ENCODE measurements around the gene RHO. TPM values are rescaled to one million over a fixed set of nuclear protein-coding genes. Genes with fewer than 3 reads are reported as not detected.

The RHO gene
- total and polyA plus RNA-seq, 2 donors (not counting 1 experiment from before 2014, with no cell fraction given), result 0.10 TPM; not detected in 1

DNA sequence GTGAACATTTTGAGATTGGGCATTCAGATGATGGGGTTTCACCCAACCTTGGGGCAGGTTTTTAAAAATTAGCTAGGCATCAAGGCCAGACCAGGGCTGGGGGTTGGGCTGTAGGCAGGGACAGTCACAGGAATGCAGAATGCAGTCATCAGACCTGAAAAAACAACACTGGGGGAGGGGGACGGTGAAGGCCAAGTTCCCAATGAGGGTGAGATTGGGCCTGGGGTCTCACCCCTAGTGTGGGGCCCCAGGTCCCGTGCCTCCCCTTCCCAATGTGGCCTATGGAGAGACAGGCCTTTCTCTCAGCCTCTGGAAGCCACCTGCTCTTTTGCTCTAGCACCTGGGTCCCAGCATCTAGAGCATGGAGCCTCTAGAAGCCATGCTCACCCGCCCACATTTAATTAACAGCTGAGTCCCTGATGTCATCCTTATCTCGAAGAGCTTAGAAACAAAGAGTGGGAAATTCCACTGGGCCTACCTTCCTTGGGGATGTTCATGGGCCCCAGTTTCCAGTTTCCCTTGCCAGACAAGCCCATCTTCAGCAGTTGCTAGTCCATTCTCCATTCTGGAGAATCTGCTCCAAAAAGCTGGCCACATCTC lies 6.1 kb downstream of the RHO start:
- no peaks in the 10 kb centered on the region for H3K4me1 Mint-ChIP-seq
- CTCF ChIA-PET, result interaction anchor here (1.5 kb wide), 1 partner anchor 44 kb away, joined by 4 read pairs; no protein-coding TSS in a partner anchor

DNA sequence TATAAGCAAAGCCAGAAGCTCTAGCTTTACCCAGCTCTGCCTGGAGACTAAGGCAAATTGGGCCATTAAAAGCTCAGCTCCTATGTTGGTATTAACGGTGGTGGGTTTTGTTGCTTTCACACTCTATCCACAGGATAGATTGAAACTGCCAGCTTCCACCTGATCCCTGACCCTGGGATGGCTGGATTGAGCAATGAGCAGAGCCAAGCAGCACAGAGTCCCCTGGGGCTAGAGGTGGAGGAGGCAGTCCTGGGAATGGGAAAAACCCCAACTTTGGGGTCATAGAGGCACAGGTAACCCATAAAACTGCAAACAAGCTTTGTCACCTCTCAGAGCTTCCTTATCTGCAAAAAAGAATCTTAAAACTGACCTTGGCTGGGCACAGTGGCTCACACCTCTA lies 6.6 kb downstream of the RHO start:
- H3K79me2 ChIP-seq (ENCODE audit: control insufficient read depth, insufficient read depth, low read length), result no peaks in the 10 kb centered on the region
- H3K27ac Mint-ChIP-seq, result no peak overlapping the region
- 100% methylated on average over 1 of the region's 1 CpG for WGBS (ENCODE audit: insufficient coverage)
- peaks cover 3% of the 10 kb centered on the region for H3K27me3 Mint-ChIP-seq
- H3K4me3 ChIP-seq (ENCODE audit: control extremely low read depth in 1 of 5, extremely low read depth in 1 of 5, insufficient read depth in 1 of 5, low read depth in 2 of 5, low read length in 4 of 5), result no peak overlapping the region
- TF ChIP-seq EZH2 (IDR thresholded peaks at IDR 0.05; ENCODE audit: borderline replicate concordance, insufficient read depth, low read depth, low read length, poor library complexity, severe bottlenecking), result no peak
- TF ChIP-seq, protein P1, sequence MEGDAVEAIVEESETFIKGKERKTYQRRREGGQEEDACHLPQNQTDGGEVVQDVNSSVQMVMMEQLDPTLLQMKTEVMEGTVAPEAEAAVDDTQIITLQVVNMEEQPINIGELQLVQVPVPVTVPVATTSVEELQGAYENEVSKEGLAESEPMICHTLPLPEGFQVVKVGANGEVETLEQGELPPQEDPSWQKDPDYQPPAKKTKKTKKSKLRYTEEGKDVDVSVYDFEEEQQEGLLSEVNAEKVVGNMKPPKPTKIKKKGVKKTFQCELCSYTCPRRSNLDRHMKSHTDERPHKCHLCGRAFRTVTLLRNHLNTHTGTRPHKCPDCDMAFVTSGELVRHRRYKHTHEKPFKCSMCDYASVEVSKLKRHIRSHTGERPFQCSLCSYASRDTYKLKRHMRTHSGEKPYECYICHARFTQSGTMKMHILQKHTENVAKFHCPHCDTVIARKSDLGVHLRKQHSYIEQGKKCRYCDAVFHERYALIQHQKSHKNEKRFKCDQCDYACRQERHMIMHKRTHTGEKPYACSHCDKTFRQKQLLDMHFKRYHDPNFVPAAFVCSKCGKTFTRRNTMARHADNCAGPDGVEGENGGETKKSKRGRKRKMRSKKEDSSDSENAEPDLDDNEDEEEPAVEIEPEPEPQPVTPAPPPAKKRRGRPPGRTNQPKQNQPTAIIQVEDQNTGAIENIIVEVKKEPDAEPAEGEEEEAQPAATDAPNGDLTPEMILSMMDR (IDR thresholded peaks at IDR 0.05), result no peak
- no peaks in the 10 kb centered on the region for H3K4me1 ChIP-seq (ENCODE audit: control insufficient read depth in 2 of 2, insufficient read depth in 2 of 2, low read length in 2 of 2)
- no peak for ATAC-seq (ENCODE audit: low read depth)
- DNase-seq, result no peak
- no peak overlapping the region for H3K27ac ChIP-seq (ENCODE audit: low read length in 2 of 2)
- H3K9me3 Mint-ChIP-seq (ENCODE audit: insufficient read depth), result no peaks in the 10 kb centered on the region
- ChIA-PET CTCF (interaction anchor here (1.5 kb wide), 1 partner anchor 45 kb away, joined by 4 read pairs; no protein-coding TSS in a partner anchor), POLR2A (no interaction called here)
- H3K4me1 Mint-ChIP-seq, result no peaks in the 10 kb centered on the region
- intact Hi-C loops (cut with micrococcal nuclease), result no loop called here
- no peak overlapping the region for H3K9ac ChIP-seq (ENCODE audit: low read length)
- H3K36me3 ChIP-seq (replicated peaks in 1 of 2; ENCODE audit: control extremely low read depth in 1 of 2, control insufficient read depth in 1 of 2, extremely low read depth in 1 of 2, insufficient read depth in 2 of 2, low read length in 1 of 2), result no peaks in the 10 kb centered on the region
- no peaks in the 10 kb centered on the region for H4K20me1 ChIP-seq (ENCODE audit: control insufficient read depth, insufficient read depth, low read length, poor library complexity, severe bottlenecking)
- no peak overlapping the region for H3K4me2 ChIP-seq (replicated peaks; ENCODE audit: low read depth, low read length, poor library complexity, severe bottlenecking)
- no peaks in the 10 kb centered on the region for H3K9me3 ChIP-seq (ENCODE audit: control extremely low read depth in 1 of 3, control insufficient read depth in 2 of 3, insufficient read depth in 1 of 3, low read length in 2 of 3)
- no peak overlapping the region for H2AFZ ChIP-seq (ENCODE audit: insufficient read depth, low read depth, low read length, poor library complexity, severe bottlenecking)
- H3K27me3 ChIP-seq (replicated peaks in 1 of 4; ENCODE audit: control extremely low read depth in 1 of 4, control insufficient read depth in 3 of 4, insufficient read depth in 4 of 4, low read length in 3 of 4), result peaks cover 0 to 2% (median 0%) of the 10 kb centered on the region in 4 experiments
- H3K4me3 Mint-ChIP-seq, result no peak overlapping the region

More for the DNA sequence above, 6.1 kb downstream of the RHO start:
- intact Hi-C loops (cut with micrococcal nuclease), result no loop called here
- Mint-ChIP-seq H3K27ac (no peak overlapping the region), H3K9me3 (ENCODE audit: insufficient read depth) (no peaks in the 10 kb centered on the region), H3K4me3 (no peak overlapping the region), H3K27me3 (peaks cover 3% of the 10 kb centered on the region)
- POLR2A ChIA-PET, result no interaction called here
- no peaks in the 10 kb centered on the region for H3K36me3 ChIP-seq (replicated peaks in 1 of 2; ENCODE audit: control extremely low read depth in 1 of 2, control insufficient read depth in 1 of 2, extremely low read depth in 1 of 2, insufficient read depth in 2 of 2, low read length in 1 of 2)
- H3K79me2 ChIP-seq (ENCODE audit: control insufficient read depth, insufficient read depth, low read length), result no peaks in the 10 kb centered on the region
- TF ChIP-seq, protein P1 (IDR thresholded peaks at IDR 0.05), result no peak
- no peaks in the 10 kb centered on the region for H3K4me1 ChIP-seq (ENCODE audit: control insufficient read depth in 2 of 2, insufficient read depth in 2 of 2, low read length in 2 of 2)
- H3K9ac ChIP-seq (ENCODE audit: low read length), result no peak overlapping the region
- ATAC-seq (ENCODE audit: low read depth) (no peak), DNase-seq (no peak)
- no peak overlapping the region for H3K4me3 ChIP-seq (ENCODE audit: control extremely low read depth in 1 of 5, extremely low read depth in 1 of 5, insufficient read depth in 1 of 5, low read depth in 2 of 5, low read length in 4 of 5)
- no peak overlapping the region for H2AFZ ChIP-seq (ENCODE audit: insufficient read depth, low read depth, low read length, poor library complexity, severe bottlenecking)
- peaks cover 0 to 2% (median 0%) of the 10 kb centered on the region in 4 experiments for H3K27me3 ChIP-seq (replicated peaks in 1 of 4; ENCODE audit: control extremely low read depth in 1 of 4, control insufficient read depth in 3 of 4, insufficient read depth in 4 of 4, low read length in 3 of 4)
- no peaks in the 10 kb centered on the region for H4K20me1 ChIP-seq (ENCODE audit: control insufficient read depth, insufficient read depth, low read length, poor library complexity, severe bottlenecking)
- H3K27ac ChIP-seq (ENCODE audit: low read length in 2 of 2), result no peak overlapping the region
- no peaks in the 10 kb centered on the region for H3K9me3 ChIP-seq (ENCODE audit: control extremely low read depth in 1 of 3, control insufficient read depth in 2 of 3, insufficient read depth in 1 of 3, low read length in 2 of 3)
- 87% methylated on average over 4 of the region's 4 CpGs for WGBS (ENCODE audit: insufficient coverage)
- H3K4me2 ChIP-seq (replicated peaks; ENCODE audit: low read depth, low read length, poor library complexity, severe bottlenecking), result no peak overlapping the region

Data from B cell (primary cell).